ENCODE measurements around the gene FYN. TPM values are rescaled to one million over a fixed set of nuclear protein-coding genes. Genes with fewer than 3 reads are reported as not detected.

Gene FYN
- total and polyA plus RNA-seq, 2 of the 8 experiments (the other 6 are each of a cell fraction or from before 2014, with no cell fraction given): 46.8 to 97.2 TPM

- TF ChIP-seq CHD7 (IDR thresholded peaks at IDR 0.05; ENCODE audit: insufficient replicate concordance, low read length): peak; percentile 37
- no peak for TF ChIP-seq POLR2A (IDR thresholded peaks at IDR 0.05; ENCODE audit: control extremely low read depth in 1 of 2, low read depth in 2 of 2, low read length in 2 of 2)
- TF ChIP-seq BACH1 (IDR thresholded peaks at IDR 0.05; ENCODE audit: low read length): no peak
- no peak for TF ChIP-seq POU5F1 (IDR thresholded peaks at IDR 0.05; ENCODE audit: low read depth, low read length)
- TF ChIP-seq POLR2AphosphoS5 (IDR thresholded peaks at IDR 0.05; ENCODE audit: low read depth, low read length): no peak
- TF ChIP-seq E2F6 (IDR thresholded peaks at IDR 0.05): no peak
- TF ChIP-seq CHD2 (IDR thresholded peaks at IDR 0.05; ENCODE audit: low read length): no peak
- no peak for TF ChIP-seq TAF7 (optimal IDR thresholded peaks at IDR 0.05; ENCODE audit: borderline replicate concordance, low read depth, low read length)
- no peak for TF ChIP-seq KDM4A (IDR thresholded peaks at IDR 0.05; ENCODE audit: low read depth, low read length, severe bottlenecking)
- 0 out of 2 replicates have a peak, but pooled peaks have one; percentile 22 for TF ChIP-seq TAF1 (IDR thresholded peaks at IDR 0.05; ENCODE audit: low read depth, low read length)
- TF ChIP-seq SIX5 (IDR thresholded peaks at IDR 0.05; ENCODE audit: low read depth, low read length): no peak
These were observed 15.9 kb upstream of the FYN start (continued) for GRCh38 chr6:111888928-111889695.
